Esophagus squamous epithelium (tissue), 5 donors: ENCODE measurements around the gene TNNT1. TPM values are rescaled to one million over a fixed set of nuclear protein-coding genes. Genes with fewer than 3 reads are reported as not detected.

Experiments used
- DNase-seq: peaks from one replicate; lab custom pipeline; 2025; lab: John Stamatoyannopoulos, UW
- H3K27ac ChIP-seq, 4 donors: fragments of 200-600 bp; sonication (generic); one replicate each; pipeline ENCODE4 v1.5.1; 2016 to 2019; ENCODE audit warnings: mild to moderate bottlenecking in 1 of 4
- H3K27me3 ChIP-seq, 4 donors: fragments of 200-600 bp; sonication (generic); 1 replicate in 3 of 4; 2 replicates in 1 of 4; pipeline versions ENCODE4 v1.5.1 to v1.6.0; 2017 to 2021; ENCODE audit warnings: antibody characterized with exemption in 1 of 4
- H3K36me3 ChIP-seq, 3 donors: fragments of 200-600 bp; sonication (generic); one replicate each; pipeline ENCODE4 v1.5.1; 2016 to 2019
- H3K4me1 ChIP-seq, 3 donors: fragments of 200-600 bp; sonication (generic); one replicate each; pipeline ENCODE4 v1.5.1; 2017 to 2019
- H3K4me3 ChIP-seq, 4 donors: fragments of 200-600 bp; sonication (generic); 1 replicate in 3 of 4; 2 replicates in 1 of 4; pipeline ENCODE4 v1.5.1; 2016 to 2019; ENCODE audit warnings: mild to moderate bottlenecking in 2 of 4, moderate library complexity in 1 of 4
- H3K9me3 ChIP-seq, 3 donors: fragments of 200-600 bp; sonication (generic); one replicate each; pipeline ENCODE4 v1.5.1; 2016 to 2019
- POLR2A ChIP-seq, 4 donors: fragments of 450-650 bp; IDR thresholded peaks; one replicate each; pipeline ENCODE4 v1.6.1; 2017; ENCODE audit warnings: antibody characterized with exemption in 4 of 4, mild to moderate bottlenecking in 4 of 4, moderate library complexity in 3 of 4
- WGBS, 2 donors: methylation state at CpG; one replicate each; pipeline ENCODE4 v1.1.5; 2018; 5-methylcytosine and 5-hydroxymethylcytosine counted together
- intact Hi-C: fragments of 100-400 bp; cut with DNase I; formaldehyde crosslinking; loops from one replicate; pipeline ENCODE4 v1.15.0; 2022
- total RNA-seq, 4 donors: library from RNA; depleted of rRNA; stranded (reverse); fragments of >200 nt; gene quantifications; one replicate each; pipeline ENCODE4 v1.1.0, GENCODE V29; 2016
- TF ChIP-seq, protein P1 (sequence below), 6 experiments: fragments of 450-650 bp in 4 of 6; fragments of 200-600 bp in 2 of 6; sonication (generic) in 2 of 6; IDR thresholded peaks; one replicate each; pipeline ENCODE4 v1.5.1; 2016 to 2019; ENCODE audit warnings: antibody characterized with exemption in 6 of 6, mild to moderate bottlenecking in 4 of 6, moderate library complexity in 4 of 6
- donor health status: DM: yes; HTN: yes; CAD: no.

The TNNT1 gene
- total RNA-seq, 4 donors from 2014 or later = 3.3 to 23.1 (median 6.2) TPM

DNA sequence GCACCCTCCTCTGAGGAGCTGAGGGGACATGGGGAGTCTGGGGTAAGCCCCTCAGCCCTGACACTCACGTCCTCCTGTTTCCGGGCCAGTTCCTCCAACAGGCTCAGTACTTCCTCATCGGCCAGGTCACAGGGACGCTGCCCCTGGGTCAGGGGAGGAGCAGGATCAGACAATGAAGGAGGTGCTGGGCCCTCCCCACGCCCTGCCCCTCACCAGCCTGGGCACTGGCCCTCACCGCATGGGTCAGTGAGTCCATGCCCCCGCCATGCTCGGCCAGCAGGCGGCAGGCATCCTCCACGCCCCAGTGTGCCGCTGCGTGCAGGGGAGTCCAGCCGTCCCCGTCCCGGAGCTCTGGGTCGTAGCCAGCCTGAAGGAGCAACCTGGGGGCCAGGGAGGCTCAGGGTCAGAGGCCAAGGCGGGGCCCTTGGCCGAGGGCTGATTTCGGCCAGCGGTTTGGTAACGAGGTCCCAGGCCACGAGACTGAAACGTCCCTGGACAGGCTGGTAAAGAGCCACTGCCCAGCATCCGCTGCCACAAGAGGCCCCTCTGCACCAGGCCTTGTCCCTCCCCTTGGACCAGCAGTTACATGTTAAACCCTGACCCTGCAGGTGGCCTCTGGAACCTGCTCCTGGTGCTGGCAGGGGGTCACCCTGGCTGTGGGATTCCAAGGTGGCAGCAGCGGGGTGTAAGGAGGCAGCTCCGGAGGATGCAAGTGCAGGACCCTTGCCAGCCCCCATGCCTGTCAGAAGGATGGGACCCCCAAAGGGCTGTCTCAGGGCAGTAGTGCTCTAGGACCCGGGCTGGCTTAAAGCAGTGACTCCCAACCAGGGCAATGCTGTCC lies 50.1 kb downstream of the TNNT1 start:
- no peak overlapping the region for H3K4me3 ChIP-seq
- peaks cover 0 to 28% (median 3%) of the 10 kb centered on the region in 3 donors for H3K4me1 ChIP-seq
- no peaks in the 10 kb centered on the region for H3K27me3 ChIP-seq
- intact Hi-C loops = no loop called here
- 83 to 100% methylated on average over 1 to 12 of the region's 27 CpGs for WGBS, 2 donors
- TF ChIP-seq POLR2A (IDR thresholded peaks at IDR 0.05) = no peak
- TF ChIP-seq, protein P1, sequence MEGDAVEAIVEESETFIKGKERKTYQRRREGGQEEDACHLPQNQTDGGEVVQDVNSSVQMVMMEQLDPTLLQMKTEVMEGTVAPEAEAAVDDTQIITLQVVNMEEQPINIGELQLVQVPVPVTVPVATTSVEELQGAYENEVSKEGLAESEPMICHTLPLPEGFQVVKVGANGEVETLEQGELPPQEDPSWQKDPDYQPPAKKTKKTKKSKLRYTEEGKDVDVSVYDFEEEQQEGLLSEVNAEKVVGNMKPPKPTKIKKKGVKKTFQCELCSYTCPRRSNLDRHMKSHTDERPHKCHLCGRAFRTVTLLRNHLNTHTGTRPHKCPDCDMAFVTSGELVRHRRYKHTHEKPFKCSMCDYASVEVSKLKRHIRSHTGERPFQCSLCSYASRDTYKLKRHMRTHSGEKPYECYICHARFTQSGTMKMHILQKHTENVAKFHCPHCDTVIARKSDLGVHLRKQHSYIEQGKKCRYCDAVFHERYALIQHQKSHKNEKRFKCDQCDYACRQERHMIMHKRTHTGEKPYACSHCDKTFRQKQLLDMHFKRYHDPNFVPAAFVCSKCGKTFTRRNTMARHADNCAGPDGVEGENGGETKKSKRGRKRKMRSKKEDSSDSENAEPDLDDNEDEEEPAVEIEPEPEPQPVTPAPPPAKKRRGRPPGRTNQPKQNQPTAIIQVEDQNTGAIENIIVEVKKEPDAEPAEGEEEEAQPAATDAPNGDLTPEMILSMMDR (IDR thresholded peaks at IDR 0.05) = no peak
- H3K9me3 ChIP-seq = peaks cover 0 to 6% (median 0%) of the 10 kb centered on the region in 3 donors
- H3K27ac ChIP-seq = peak overlapping the region in 3 of 4 donors; percentile 5 to 33 (median 19)
- H3K36me3 ChIP-seq = peaks cover 16 to 95% (median 30%) of the 10 kb centered on the region in 3 donors
- no peak for DNase-seq

DNA sequence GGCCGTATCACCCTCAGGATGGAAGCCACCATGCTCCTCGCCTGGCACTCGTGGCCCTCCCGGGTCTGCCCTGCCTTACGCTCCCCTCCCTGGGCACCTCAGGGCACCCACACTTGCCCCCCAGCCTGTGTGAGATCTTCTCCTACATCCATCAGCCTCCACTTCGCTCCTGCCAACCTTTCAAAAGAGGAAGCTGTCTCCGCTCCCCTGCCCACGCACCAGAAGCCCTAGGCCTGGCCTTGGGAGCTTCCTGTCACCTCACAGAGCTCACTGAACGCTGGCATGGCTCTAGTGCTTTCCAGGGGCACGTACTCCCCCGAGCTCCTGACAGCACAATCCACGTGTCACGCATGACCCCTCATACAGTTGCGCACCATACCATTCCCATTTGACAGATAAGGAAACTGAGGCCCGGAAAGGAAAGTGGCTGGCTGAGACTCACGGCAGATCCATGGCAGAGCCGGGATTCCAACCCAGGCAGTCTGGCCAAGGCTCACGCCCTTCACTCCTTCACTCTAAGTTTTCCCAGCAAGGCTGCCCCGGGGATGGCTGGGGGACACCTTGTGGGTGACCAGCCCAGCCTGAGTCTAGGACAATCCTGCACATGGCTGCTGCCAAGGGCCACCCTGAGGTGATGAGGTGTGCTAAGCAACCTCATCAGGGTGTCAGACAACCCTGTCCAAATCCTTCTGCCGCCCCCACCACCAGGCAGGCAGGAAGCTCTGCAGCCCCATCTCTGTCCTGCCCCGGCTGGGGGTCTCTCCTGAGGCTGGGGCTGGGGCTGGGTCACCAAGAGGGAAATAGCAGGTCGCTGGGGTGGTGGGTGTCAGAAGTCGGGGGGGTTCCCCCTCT lies 50.9 kb downstream of the TNNT1 start:
- Histone ChIP-seq H3K4me1 (peaks cover 0 to 28% (median 3%) of the 10 kb centered on the region in 3 donors), H3K27ac (no peak overlapping the region), H3K36me3 (peaks cover 12 to 88% (median 27%) of the 10 kb centered on the region in 3 donors), H3K9me3 (peaks cover 0 to under 1% (median 0%) of the 10 kb centered on the region in 3 donors), H3K27me3 (no peaks in the 10 kb centered on the region), H3K4me3 (no peak overlapping the region)
- no peak for TF ChIP-seq POLR2A (IDR thresholded peaks at IDR 0.05)
- TF ChIP-seq, protein P1 (IDR thresholded peaks at IDR 0.05) = no peak
- no peak for DNase-seq
- intact Hi-C loops = no loop called here
- 85 to 88% methylated on average over 11 of the region's 23 CpGs for WGBS, 2 donors

DNA sequence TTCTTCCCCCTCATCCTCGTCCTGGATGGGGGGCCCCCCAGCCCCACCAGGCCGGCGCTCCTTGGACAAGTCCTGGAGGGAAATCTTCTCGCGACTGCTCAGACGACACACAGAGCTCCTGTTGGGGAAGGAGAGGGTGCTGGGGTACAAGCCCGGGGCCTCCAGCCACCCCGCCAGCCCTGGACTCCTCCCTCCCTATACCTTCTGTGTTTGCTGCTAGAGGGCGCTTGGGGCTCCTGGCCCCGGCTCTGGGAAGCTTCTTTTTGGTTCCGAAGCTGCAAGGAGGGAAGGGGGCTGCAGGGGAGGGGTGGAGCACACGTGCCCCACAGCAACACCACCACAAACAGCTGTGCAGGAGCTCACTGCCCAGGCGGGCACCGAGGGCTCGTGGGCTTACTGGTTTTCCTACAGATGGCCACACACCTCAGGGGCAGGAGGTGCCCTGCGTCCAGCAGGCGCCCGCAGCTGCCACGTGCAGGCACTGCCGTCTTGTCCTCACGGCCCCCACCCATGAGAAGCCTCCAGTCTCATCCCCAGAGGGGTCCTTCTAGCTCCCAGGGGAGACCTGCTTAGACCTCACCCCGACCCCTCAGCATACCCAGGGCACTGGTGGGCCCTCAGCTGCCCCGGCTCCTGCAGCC lies 52.8 kb downstream of the TNNT1 start:
- no peaks in the 10 kb centered on the region for H3K27me3 ChIP-seq
- DNase-seq = no peak
- peaks cover 24 to 88% (median 28%) of the 10 kb centered on the region in 3 donors for H3K36me3 ChIP-seq
- 81 to 90% methylated on average over 2 to 13 of the region's 23 CpGs for WGBS, 2 donors
- peaks cover 0 to 27% (median 3%) of the 10 kb centered on the region in 3 donors for H3K4me1 ChIP-seq
- H3K4me3 ChIP-seq = no peak overlapping the region
- intact Hi-C loops = no loop called here
- no peak overlapping the region for H3K27ac ChIP-seq
- no peaks in the 10 kb centered on the region for H3K9me3 ChIP-seq
- TF ChIP-seq, protein P1 (IDR thresholded peaks at IDR 0.05) = no peak
- TF ChIP-seq POLR2A (IDR thresholded peaks at IDR 0.05) = no peak

DNA sequence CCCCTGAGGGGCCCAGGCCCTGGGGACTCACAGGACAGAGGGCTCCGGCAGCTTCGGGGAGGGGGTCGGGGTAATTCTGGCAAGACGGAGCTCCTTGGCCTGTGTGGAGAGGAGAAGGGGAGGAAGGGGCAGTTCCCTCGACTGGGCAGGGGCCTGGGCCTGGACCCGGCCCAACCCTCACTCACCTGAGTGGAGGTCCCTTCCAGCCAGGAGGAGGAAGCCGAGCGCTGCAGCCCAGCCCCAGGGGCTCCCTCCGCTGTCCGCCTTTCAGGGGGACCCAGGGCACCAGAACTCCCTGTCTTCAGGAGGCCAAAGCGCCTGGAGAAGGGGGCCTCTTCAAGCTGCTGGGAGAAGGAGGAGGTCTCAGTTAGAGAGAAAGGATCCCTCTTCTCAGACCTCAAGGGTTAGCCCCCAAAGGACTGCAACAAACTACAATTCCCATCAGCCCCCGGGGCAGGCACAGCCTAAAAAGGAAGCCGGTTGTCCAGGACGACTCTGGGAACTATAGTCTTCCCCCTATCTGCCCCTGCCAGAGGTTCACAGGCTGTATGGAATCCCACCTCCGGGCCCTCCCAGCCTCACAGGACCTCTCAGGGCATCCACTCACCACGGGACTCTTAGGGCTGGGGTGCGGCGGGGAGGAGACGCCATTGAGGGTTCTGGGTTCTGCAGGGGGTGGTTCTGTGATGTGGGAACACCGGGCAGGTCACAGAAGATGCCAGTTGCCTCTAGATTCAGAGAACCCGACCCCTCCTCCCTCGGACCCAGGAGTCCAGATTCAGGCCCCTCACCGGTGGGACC lies 53.5 kb downstream of the TNNT1 start:
- DNase-seq = no peak
- TF ChIP-seq POLR2A (IDR thresholded peaks at IDR 0.05) = no peak
- TF ChIP-seq, protein P1 (IDR thresholded peaks at IDR 0.05) = no peak
- intact Hi-C loops = no loop called here

More for the DNA sequence above, 53.5 kb downstream of the TNNT1 start:
- H3K27ac ChIP-seq = no peak overlapping the region
- H3K4me1 ChIP-seq = peaks cover 0 to 20% (median 3%) of the 10 kb centered on the region in 3 donors
- peaks cover 24 to 88% (median 28%) of the 10 kb centered on the region in 3 donors for H3K36me3 ChIP-seq
- 87 to 89% methylated on average over 6 to 8 of the region's 23 CpGs for WGBS, 2 donors
- H3K9me3 ChIP-seq = no peaks in the 10 kb centered on the region
- no peaks in the 10 kb centered on the region for H3K27me3 ChIP-seq
- H3K4me3 ChIP-seq = no peak overlapping the region
